Measurements from ENCODE around the gene MRPL11.

- TF ChIP-seq EZH2 (IDR thresholded peaks at IDR 0.05; ENCODE audit: insufficient read depth, poor library complexity, severe bottlenecking) (no peak), EZH2phosphoT487 (IDR thresholded peaks at IDR 0.05; ENCODE audit: insufficient read depth, low read depth) (no peak)
Measured at GRCh38 chr11:66470015-66470414, 31.4 kb upstream of the MRPL11 start.
